SK-N-MC (cell line): ENCODE results near the gene TRIM7.
"Not testable (repeated sequence)": the region's sequence is repeated elsewhere in the genome, so short reads cannot be mapped to it uniquely, and the experiment has no call there.

ENCODE experiments used
- EZH2 ChIP-seq: fragments of 200-600 bp; sonication (generic); IDR thresholded peaks from one replicate; pipeline ENCODE4 v1.6.1; 2017; ENCODE audit warnings: antibody characterized with exemption
- FOXP2 ChIP-seq: optimal IDR thresholded peaks from 2 replicates; pipeline ENCODE3; 2011; ENCODE audit warnings: mild to moderate bottlenecking, moderate library complexity; ENCODE audit not compliant: insufficient read depth; ENCODE audit errors: extremely low read length, control extremely low read depth
- POLR2AphosphoS5 ChIP-seq: IDR thresholded peaks from 2 replicates; pipeline ENCODE4 v1.6.1; 2012; ENCODE audit warnings: mild to moderate bottlenecking, low read depth, low read length, borderline replicate concordance

DNA sequence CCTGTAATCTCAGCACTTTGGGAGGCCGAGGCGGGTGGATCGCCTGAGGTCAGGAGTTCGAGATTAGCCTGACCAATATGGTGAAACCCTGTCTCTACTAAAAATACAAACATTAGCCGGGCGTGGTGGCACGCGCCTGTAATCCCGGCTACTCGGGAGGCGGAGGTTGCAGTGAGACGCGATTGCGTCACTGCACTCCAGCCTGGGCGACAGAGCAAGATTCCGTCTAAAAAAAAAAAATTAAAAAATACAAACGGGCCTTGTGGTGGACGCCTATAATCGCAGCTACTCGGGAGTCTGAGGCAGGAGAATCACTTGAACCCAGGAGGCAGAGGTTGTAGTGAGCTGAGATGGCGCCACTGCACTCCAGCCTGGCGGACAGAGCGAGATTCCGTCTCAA lies 4.0 kb upstream of the TRIM7 start:
- TF ChIP-seq POLR2AphosphoS5, EZH2, FOXP2: not testable (repeated sequence)
